ENCODE measurements around the gene ZNF688.
A peak's percentile ranks its signal among the peaks of the same experiment; 100 is the strongest.

ZNF688 gene

GRCh38 chr16:30585022-30585399, 13.5 kb upstream of the ZNF688 start:
- DNase-seq = no peak

- no peak for DNase-seq
Observed at GRCh38 chr16:30582611-30583340, 11.3 kb upstream of the ZNF688 start.

- no peak for DNase-seq
Observed at GRCh38 chr16:30581457-30581856, 9.9 kb upstream of the ZNF688 start.

- no peak for DNase-seq
Observed at GRCh38 chr16:30574678-30575077, 3.2 kb upstream of the ZNF688 start.

- DNase-seq = no peak
Observed at GRCh38 chr16:30570636-30571444, 674 bp downstream of the ZNF688 start.

GRCh38 chr16:30569746-30570635, 1.5 kb downstream of the ZNF688 start:
- no peak for DNase-seq

- DNase-seq = no peak
Observed at GRCh38 chr16:30569281-30569680, 2.2 kb downstream of the ZNF688 start.

- DNase-seq = no peak
Observed at GRCh38 chr16:30567991-30568638, 3.4 kb downstream of the ZNF688 start.

GRCh38 chr16:30567160-30567990, 4.1 kb downstream of the ZNF688 start:
- no peak for DNase-seq

- DNase-seq = no peak
Observed at GRCh38 chr16:30566531-30566930, 5.0 kb downstream of the ZNF688 start.

- no peak for DNase-seq
Observed at GRCh38 chr16:30565984-30566383, 5.5 kb downstream of the ZNF688 start.

GRCh38 chr16:30565526-30565925, 6.0 kb downstream of the ZNF688 start:
- DNase-seq = no peak

- no peak for DNase-seq
Observed at GRCh38 chr16:30562021-30562420, 9.5 kb downstream of the ZNF688 start.

GRCh38 chr16:30561089-30561816, 10.3 kb downstream of the ZNF688 start:
- no peak for DNase-seq

- DNase-seq = no peak
Observed at GRCh38 chr16:30559690-30560089, 11.8 kb downstream of the ZNF688 start.

- DNase-seq = no peak
Observed at GRCh38 chr16:30558789-30559377, 12.6 kb downstream of the ZNF688 start.

GRCh38 chr16:30557957-30558788, 13.3 kb downstream of the ZNF688 start, which contains the start of gene ZNF764:
Gene ZNF764 (minus strand): TSS chr16:30558374. CDS start chr16:30558182, 192 bp downstream.
- DNase-seq = peak; percentile 90

GRCh38 chr16:30557707-30557956, 13.9 kb downstream of the ZNF688 start:
- no peak for DNase-seq

GRCh38 chr16:30556125-30556473, 15.4 kb downstream of the ZNF688 start:
- DNase-seq = no peak
